Right lobe of liver (tissue), 6 donors: ENCODE data around the gene MARVELD3. TPM values are rescaled to one million over a fixed set of nuclear protein-coding genes. Genes with fewer than 3 reads are reported as not detected.
A peak's percentile ranks its signal among the peaks of the same experiment; 100 is the strongest.

ENCODE experiments used
- ATAC-seq, 4 donors: fragments of 200-7000 bp; cut with Tn5 transposase; one replicate each; pipeline ENCODE4 v1.9.1; 2020; ENCODE audit warnings: mild to moderate bottlenecking in 4 of 4, moderate library complexity in 4 of 4
- DNase-seq, 3 donors: peaks; one replicate each; pipeline ENCODE4 v3.0.0-alpha.2; 2020
- H3K27ac ChIP-seq, 3 donors: fragments of 200-600 bp; one replicate each; pipeline ENCODE4 v1.8.0; 2022
- H3K27me3 ChIP-seq, 2 donors: fragments of 200-600 bp; one replicate each; pipeline ENCODE4 v1.8.0; 2022
- H3K36me3 ChIP-seq, 4 donors: fragments of 200-600 bp; sonication (generic) in 1 of 4; one replicate each; pipeline versions ENCODE4 v1.5.1 to v1.8.0; 2017 to 2022; ENCODE audit warnings: control low read depth in 1 of 4
- H3K4me1 ChIP-seq, 4 donors: fragments of 200-600 bp; sonication (generic) in 1 of 4; one replicate each; pipeline versions ENCODE4 v1.5.1 to v1.8.0; 2017 to 2022; ENCODE audit warnings: control low read depth in 1 of 4
- H3K4me3 ChIP-seq, 3 donors: fragments of 200-600 bp; one replicate each; pipeline ENCODE4 v1.8.0; 2022
- H3K9me3 ChIP-seq, 4 donors: fragments of 200-600 bp; sonication (generic) in 1 of 4; one replicate each; pipeline versions ENCODE4 v1.5.1 to v1.8.0; 2017 to 2022; ENCODE audit warnings: control low read depth in 1 of 4
- POLR2A ChIP-seq: fragments of 450-650 bp; IDR thresholded peaks from one replicate; pipeline ENCODE4 v1.6.1; 2017; ENCODE audit warnings: antibody characterized with exemption, mild to moderate bottlenecking
- WGBS: methylation state at CpG from one replicate; pipeline ENCODE4 v1.1.6; 2018; ENCODE audit warnings: low coverage, low lambda C conversion rate; ENCODE audit not compliant: insufficient coverage; ENCODE audit errors: missing lambda C conversion rate; 5-methylcytosine and 5-hydroxymethylcytosine counted together
- intact Hi-C, 2 donors: fragments of 100-400 bp; cut with DNase I; formaldehyde crosslinking; loops; one replicate each; pipeline versions ENCODE4 v1.11.2 to v1.14.1; 2022
- total RNA-seq, 6 experiments: library from RNA; depleted of rRNA in 2 of 6; stranded (reverse); fragments of >200 nt in 2 of 6; fragmentation: NEBNext Ultra II Directional in 3 of 6; extraction: Animal tissue kit (Norgen Biotek cat#: 25700) in 3 of 6; gene quantifications; one replicate each; pipeline versions ENCODE4 v1.1.0 to v1.2.4, GENCODE V29; 2016 to 2023
- TF ChIP-seq, protein P1 (sequence below), 4 donors: fragments of 200-600 bp in 3 of 4; fragments of 450-650 bp in 1 of 4; IDR thresholded peaks; one replicate each; pipeline versions ENCODE4 v1.5.1 to v1.8.0; 2016 to 2022; ENCODE audit warnings: antibody characterized with exemption in 4 of 4, mild to moderate bottlenecking in 2 of 4
- donor health status: DM: no; HTN: yes; CAD: no.
- donor health status: DM: no; HTN: no; CAD: no.
- donor health status: DM: no; HTN: no; CAD: no.
- donor health status: DM: no; HTN: yes; CAD: no.
- donor health status: DM: no; HTN: yes; CAD: no.

Gene MARVELD3
- total RNA-seq, 6 experiments from 2014 or later = 4.4 to 9.2 (median 5.6) TPM

DNA sequence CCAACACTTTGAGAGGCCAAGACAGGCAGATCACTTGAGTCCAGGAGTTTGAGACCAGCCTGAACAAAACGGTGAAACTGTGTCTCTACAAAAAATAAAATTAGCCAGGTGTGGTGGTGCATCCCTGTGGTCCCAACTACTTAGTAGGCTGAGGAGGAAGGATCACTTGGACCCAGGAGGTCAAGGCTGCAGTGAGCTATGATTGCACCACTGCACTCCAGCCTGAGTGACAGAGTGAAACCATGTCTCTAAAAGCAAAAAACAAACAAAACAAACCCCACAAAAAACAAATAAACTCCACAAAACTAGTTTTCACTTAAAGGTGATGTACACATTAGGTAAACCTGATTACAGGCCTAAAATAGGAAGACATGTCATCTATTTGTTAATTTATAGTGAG, 40.3 kb downstream of the MARVELD3 start:
- no peaks in the 10 kb centered on the region for H3K9me3 ChIP-seq
- H3K27me3 ChIP-seq = no peaks in the 10 kb centered on the region
- WGBS = 67% methylated on average over 1 of the region's 1 CpG
- H3K36me3 ChIP-seq = peaks cover 0 to 7% (median 0%) of the 10 kb centered on the region in 4 donors
- no peak for TF ChIP-seq POLR2A
- TF ChIP-seq, protein P1, sequence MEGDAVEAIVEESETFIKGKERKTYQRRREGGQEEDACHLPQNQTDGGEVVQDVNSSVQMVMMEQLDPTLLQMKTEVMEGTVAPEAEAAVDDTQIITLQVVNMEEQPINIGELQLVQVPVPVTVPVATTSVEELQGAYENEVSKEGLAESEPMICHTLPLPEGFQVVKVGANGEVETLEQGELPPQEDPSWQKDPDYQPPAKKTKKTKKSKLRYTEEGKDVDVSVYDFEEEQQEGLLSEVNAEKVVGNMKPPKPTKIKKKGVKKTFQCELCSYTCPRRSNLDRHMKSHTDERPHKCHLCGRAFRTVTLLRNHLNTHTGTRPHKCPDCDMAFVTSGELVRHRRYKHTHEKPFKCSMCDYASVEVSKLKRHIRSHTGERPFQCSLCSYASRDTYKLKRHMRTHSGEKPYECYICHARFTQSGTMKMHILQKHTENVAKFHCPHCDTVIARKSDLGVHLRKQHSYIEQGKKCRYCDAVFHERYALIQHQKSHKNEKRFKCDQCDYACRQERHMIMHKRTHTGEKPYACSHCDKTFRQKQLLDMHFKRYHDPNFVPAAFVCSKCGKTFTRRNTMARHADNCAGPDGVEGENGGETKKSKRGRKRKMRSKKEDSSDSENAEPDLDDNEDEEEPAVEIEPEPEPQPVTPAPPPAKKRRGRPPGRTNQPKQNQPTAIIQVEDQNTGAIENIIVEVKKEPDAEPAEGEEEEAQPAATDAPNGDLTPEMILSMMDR (IDR thresholded peaks at IDR 0.05) = no peak
- peaks cover 0 to 15% (median 3%) of the 10 kb centered on the region in 4 donors for H3K4me1 ChIP-seq
- H3K4me3 ChIP-seq = no peak overlapping the region
- H3K27ac ChIP-seq = peak overlapping the region; percentile 54 to 78 (median 65)
- intact Hi-C loops = no loop called here
- DNase-seq = no peak
- peak; percentile 30 to 58 (median 50) for ATAC-seq

DNA sequence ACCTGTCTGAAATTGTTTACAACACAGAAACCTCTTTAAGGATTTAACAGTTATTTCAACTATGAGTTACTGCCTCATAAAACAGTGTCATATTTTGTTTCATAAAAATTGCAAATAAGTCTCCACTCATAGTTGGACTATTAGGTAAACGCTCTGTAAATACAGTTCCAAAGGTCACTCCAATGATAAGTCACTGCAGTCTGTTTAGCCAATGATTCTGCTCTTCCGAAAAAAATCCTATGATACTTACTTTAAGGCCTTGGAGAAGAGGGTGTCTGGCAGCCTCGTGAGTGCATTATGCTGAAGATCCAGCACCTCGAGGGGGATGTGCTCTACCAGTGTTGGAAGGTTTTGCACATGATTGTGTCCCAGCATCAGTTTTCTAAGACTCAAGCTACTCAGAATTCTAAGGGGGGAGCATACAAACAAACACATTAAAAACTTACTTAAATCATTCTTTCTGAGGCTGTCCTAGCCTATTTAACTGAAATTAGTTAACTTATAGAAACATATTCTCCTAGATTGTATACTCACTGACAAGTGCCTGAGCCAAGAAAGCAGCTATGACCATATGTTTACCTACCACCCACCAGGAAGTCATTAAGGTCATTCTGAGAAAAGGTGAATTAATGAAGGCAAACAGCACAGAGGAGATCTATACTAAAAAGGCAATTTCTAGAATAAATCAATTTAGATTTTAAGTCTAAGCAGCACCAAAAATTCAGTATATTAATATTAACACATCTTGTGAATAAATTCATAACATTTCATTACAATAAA, 41.1 kb downstream of the MARVELD3 start:
- DNase-seq (no peak), ATAC-seq (peak; percentile 90 to 93 (median 92))
- TF ChIP-seq, protein P1 (IDR thresholded peaks at IDR 0.05) = no peak
- TF ChIP-seq POLR2A = no peak
- H3K9me3 ChIP-seq = no peaks in the 10 kb centered on the region
- H3K36me3 ChIP-seq = peaks cover 0 to 7% (median 0%) of the 10 kb centered on the region in 4 donors
- WGBS = 48% methylated on average over 4 of the region's 4 CpGs
- no peaks in the 10 kb centered on the region for H3K27me3 ChIP-seq
- H3K27ac ChIP-seq = peak overlapping the region; percentile 54 to 78 (median 65)
- intact Hi-C loops = no loop called here
- peaks cover 0 to 15% (median 3%) of the 10 kb centered on the region in 4 donors for H3K4me1 ChIP-seq
- no peak overlapping the region for H3K4me3 ChIP-seq

DNA sequence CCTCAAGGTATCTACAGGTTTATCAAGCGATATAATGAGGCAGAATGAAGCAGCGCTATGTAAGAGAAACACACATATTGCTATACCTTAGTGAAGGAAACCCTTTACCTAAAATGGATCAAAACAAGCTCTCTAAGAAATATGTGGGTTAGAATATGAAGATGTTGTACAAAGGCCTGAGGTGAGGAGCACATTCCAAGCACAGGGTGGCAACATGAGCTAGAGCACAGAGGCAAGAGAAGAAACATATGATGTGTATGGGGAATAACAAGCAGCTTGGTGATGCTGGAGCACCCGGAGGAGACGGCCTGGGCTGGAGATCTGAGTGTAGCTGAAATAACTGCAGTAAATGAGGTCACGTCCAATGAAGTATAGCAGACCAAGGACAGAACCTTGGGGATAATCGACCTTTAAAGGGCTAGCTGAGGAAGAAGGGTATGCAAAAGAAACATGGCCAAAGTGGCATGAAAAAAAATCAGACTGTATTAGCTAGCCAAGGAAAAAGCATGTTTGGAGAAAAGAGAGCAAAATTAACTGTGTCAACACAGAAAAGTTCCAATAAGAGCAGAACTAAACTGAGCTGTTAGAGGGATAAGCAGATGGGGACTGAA, 44.0 kb downstream of the MARVELD3 start:
- Histone ChIP-seq H3K4me3 (no peak overlapping the region), H3K27me3 (no peaks in the 10 kb centered on the region), H3K9me3 (no peaks in the 10 kb centered on the region), H3K4me1 (peaks cover 0 to 15% (median 3%) of the 10 kb centered on the region in 4 donors), H3K36me3 (peaks cover 0 to 7% (median 1%) of the 10 kb centered on the region in 4 donors), H3K27ac (no peak overlapping the region)
- ATAC-seq (peak in 1 of 4 donors; percentile 5), DNase-seq (no peak)
- WGBS = 74% methylated on average over 6 of the region's 6 CpGs
- intact Hi-C loops = no loop called here
- TF ChIP-seq POLR2A = no peak
- TF ChIP-seq, protein P1 (IDR thresholded peaks at IDR 0.05) = no peak

DNA sequence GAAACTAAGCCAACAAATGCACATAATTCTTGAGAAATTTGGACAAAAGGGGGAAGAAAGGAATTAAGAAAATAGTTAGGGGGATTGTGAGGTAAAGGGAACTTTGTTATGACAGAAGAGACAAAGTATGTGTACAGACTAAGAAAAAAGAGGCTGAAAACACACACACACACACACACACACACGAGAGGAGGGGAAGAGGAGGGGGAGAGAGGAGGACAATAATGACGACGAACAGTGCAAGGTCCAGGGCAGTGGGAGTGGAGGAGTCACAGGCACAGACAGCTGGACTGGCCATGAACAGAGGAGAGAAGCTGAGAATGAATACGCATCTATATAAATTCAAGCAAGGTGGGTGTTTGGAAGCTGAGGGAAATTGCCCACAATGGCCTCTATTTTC, 44.6 kb downstream of the MARVELD3 start:
- DNase-seq (peak in 1 of 3 donors; percentile 29), ATAC-seq (peak; percentile 63 to 79 (median 69))
- Histone ChIP-seq H3K4me3 (no peak overlapping the region), H3K4me1 (peaks cover 0 to 15% (median 3%) of the 10 kb centered on the region in 4 donors), H3K36me3 (peaks cover 0 to 7% (median 1%) of the 10 kb centered on the region in 4 donors), H3K27ac (no peak overlapping the region), H3K9me3 (no peaks in the 10 kb centered on the region), H3K27me3 (no peaks in the 10 kb centered on the region)
- 42% methylated on average over 4 of the region's 4 CpGs for WGBS
- intact Hi-C loops = no loop called here
- TF ChIP-seq, protein P1 (IDR thresholded peaks at IDR 0.05) = no peak
- TF ChIP-seq POLR2A = no peak
